Fibroblast of villous mesenchyme (primary cell): Measurements from ENCODE around the gene RBM10. TPM values are rescaled to one million over a fixed set of nuclear protein-coding genes. Genes with fewer than 3 reads are reported as not detected.

ENCODE experiments used
- DNase-seq: peaks from one replicate; pipeline ENCODE4 v3.0.0-alpha.2; 2010; ENCODE audit warnings: low read depth
- H3K4me3 ChIP-seq: 2 replicates; pipeline ENCODE4 v1.5.1; 2011; ENCODE audit warnings: low read depth, mild to moderate bottlenecking, low read length
- CTCF ChIP-seq: IDR thresholded peaks from 2 replicates; pipeline ENCODE4 v1.5.1; 2012; ENCODE audit warnings: low read depth, mild to moderate bottlenecking, low read length; ENCODE audit not compliant: insufficient read depth
- total RNA-seq: library from RNA; depleted of rRNA; stranded (reverse); fragments of >200 nt; gene quantifications from 2 replicates; pipeline ENCODE4 v1.2.3, GENCODE V29; 2012

The RBM10 gene
- total RNA-seq, 1 donor = 49.2 TPM

GRCh38 chrX:47146121-47146935, 1.3 kb downstream of the RBM10 start:
- peak overlapping the region; percentile 81 for H3K4me3 ChIP-seq
- DNase-seq = no peak
- TF ChIP-seq CTCF = no peak

- DNase-seq = no peak
- H3K4me3 ChIP-seq = peak overlapping the region; percentile 81
- no peak for TF ChIP-seq CTCF
Measured at GRCh38 chrX:47146936-47147859, 2.2 kb downstream of the RBM10 start.

GRCh38 chrX:47148946-47149345, 3.9 kb downstream of the RBM10 start:
- H3K4me3 ChIP-seq = no peak overlapping the region
- DNase-seq = peak; percentile 7
- no peak for TF ChIP-seq CTCF

- TF ChIP-seq CTCF = no peak
- no peak for DNase-seq
- no peak overlapping the region for H3K4me3 ChIP-seq
Measured at GRCh38 chrX:47151435-47151834, 6.4 kb downstream of the RBM10 start.

GRCh38 chrX:47156611-47157520, 11.8 kb downstream of the RBM10 start:
- no peak for TF ChIP-seq CTCF
- H3K4me3 ChIP-seq = no peak overlapping the region
- DNase-seq = no peak

GRCh38 chrX:47158131-47158530, 13.1 kb downstream of the RBM10 start:
- DNase-seq = no peak
- no peak for TF ChIP-seq CTCF
- H3K4me3 ChIP-seq = no peak overlapping the region
